Upper lobe of left lung (tissue), 4 donors: ENCODE data around the gene SPIN1.

Source experiments
- CTCF ChIP-seq, 6 experiments: fragments of 450-650 bp in 4 of 6; fragments of 200-600 bp in 2 of 6; sonication (generic) in 2 of 6; IDR thresholded peaks; one replicate each; pipeline ENCODE4 v1.5.1; 2016 to 2019; ENCODE audit warnings: antibody characterized with exemption in 6 of 6
- POLR2A ChIP-seq, 4 donors: fragments of 450-650 bp; IDR thresholded peaks; one replicate each; pipeline ENCODE4 v1.5.1; 2016 to 2017; ENCODE audit warnings: antibody characterized with exemption in 4 of 4, mild to moderate bottlenecking in 2 of 4
- POLR2AphosphoS5 ChIP-seq, 2 donors: sonication (generic); formaldehyde crosslinking; IDR thresholded peaks; one replicate each; pipeline ENCODE4 v1.5.1; 2017; ENCODE audit warnings: antibody characterized with exemption in 2 of 2

- TF ChIP-seq CTCF (IDR thresholded peaks at IDR 0.05) (no peak), POLR2AphosphoS5 (IDR thresholded peaks at IDR 0.05) (no peak), POLR2A (IDR thresholded peaks at IDR 0.05) (no peak)
Observed at GRCh38 chr9:88339317-88339716, 48.9 kb upstream of the SPIN1 start.
